HG02938 (cell line): Measurements from ENCODE around the gene STUM.
"Not testable (repeated sequence)": the region's sequence is repeated elsewhere in the genome, so short reads cannot be mapped to it uniquely, and the experiment has no call there.

Source experiments
- ATAC-seq: cut with Tn5 transposase; IDR thresholded peaks from one replicate; pipeline ENCODE4 v1.9.1; 2021; ENCODE audit warnings: mild to moderate bottlenecking, moderate library complexity; ENCODE audit not compliant: unreplicated experiment

STUM gene

DNA sequence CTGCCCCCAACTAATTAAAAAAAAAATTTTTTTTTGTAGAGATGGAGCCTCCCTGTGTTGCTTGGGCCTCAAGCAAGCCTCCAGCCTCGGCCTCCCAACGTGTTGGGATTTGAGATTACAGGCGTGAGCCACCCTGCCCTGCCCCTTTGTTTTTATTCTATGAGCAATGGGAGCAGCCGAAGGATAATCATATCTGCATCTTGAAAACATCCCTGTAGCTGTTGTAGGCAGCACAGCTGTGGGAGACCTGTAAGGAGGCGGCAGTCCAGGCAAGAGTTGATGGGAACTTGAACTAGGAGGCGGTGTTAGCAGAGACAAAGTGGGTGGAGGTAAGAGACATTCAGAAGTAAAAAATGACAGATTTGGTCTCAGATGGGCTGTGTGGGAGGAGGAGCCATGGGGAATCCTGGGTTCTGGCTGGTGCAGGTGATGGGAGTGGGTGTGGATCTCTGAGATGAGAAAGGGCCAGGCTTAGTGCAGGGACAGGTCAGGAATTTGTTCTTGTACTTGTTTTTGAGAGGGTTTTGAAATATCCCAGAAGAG is 31.3 kb downstream of the STUM start:
- no peak for ATAC-seq

- ATAC-seq = no peak
These were observed 32.2 kb downstream of the STUM start for GRCh38 chr1:226580625-226581270.

DNA sequence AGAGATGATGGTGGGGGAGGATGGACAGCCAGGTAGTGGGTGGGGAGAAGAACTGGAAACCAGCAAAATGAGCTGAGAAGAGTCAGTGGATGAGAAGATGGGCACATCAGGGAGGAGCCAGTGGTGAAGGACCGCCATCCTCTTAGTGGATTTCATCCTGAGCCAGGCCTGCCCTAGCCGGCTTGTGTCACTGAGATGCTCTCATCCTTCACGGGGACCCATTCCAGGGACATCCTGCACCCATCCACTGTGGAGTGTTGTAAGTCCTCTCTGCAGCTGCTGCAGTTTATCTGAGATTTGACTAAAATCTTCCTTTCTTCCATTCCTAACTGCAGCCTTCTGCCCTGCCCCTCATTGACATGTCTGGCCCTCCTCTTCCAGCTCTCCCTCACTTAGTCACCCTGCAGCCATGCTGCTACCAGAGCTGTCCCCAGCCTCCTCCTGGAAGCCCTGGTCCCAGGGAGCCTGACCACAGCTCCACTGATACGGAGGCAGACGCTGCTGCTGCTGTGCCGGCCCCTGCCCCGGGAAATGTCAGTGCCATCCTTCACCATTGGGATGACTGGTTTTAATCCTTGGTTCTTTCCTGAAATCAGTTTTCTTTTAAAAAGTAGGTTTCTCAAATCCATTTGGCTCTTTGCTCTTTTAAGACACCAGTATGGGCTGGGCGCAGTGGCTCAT is 33.2 kb downstream of the STUM start:
- ATAC-seq = no peak

- ATAC-seq = no peak
These were observed 34.4 kb downstream of the STUM start for GRCh38 chr1:226582966-226583365.

DNA sequence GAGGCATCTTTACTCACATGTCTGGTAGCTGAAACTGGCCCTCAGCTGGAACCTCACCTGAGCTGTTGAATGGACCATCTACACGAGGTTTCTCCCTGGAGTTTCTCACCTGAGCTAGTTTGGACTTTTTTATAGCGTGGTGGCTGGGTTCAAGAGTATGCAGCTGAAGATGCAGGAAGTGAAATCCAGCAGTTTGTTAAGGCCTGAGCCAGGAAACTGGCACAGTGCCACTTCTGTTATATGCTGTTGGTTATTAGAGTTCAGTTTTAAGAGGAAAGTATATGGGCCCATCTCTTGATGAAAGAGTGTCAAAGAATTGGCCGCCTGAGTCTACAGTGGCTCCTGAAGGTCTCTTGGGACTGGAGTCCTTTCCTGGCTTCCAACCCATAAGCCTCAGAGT is 35.6 kb downstream of the STUM start:
- no peak for ATAC-seq

GRCh38 chr1:226586116-226586515 is 37.6 kb downstream of the STUM start:
- ATAC-seq = no peak

GRCh38 chr1:226586650-226587422 is 38.3 kb downstream of the STUM start:
- ATAC-seq = no peak

DNA sequence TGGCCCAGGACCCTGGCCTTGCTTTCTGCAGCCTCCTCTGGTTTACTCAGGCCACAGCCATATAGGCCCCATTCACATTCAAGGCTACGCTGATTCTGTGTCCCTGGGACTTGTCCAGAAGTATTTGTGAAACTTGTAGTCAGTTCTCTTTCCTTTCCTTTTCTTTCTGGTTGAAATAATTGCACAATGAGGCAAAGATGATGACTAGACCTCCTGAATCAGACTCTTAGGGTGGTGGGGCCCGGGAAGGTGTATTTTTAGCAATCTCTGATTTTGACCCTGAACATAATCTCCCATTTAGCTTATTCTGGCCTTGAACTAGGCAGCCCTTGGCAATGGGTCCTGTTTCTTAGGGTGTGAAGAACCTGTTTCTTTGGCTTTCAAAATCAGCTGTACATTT is 39.9 kb downstream of the STUM start:
- ATAC-seq = no peak

DNA sequence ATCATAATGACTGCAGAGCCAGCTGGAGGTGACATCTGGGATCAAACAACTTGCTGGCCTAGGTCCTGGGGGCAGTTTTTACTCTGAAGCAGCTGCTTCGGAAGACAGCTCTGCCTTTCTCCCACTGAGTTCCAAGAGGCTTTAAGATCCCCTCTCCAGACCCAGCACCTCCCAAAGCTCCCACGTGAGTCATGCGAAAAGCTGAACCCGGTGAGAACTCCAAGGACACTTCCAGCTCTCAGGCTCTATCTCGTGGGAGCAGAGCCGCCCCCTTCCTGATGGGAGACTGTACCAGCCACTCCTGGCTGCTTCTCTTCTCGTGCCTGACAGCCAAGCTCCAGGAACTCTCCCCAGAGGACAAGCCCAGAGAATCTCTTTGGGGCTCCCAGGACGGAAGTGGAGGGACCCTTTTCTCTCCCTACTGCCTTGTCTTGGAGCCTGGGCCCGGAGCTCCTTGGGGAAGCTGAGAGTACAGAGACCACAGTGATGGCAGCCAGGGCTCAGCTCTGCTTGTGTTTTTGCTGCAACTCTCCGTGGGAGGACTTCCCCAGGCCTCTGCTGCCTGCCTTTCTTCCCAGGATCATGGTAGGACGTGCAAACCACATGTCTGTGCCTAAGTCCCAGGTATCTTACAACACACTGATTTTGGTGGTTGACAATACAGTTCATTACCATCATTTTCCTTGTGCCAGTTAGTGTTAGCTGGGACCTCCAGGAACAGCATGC is 40.6 kb downstream of the STUM start:
- ATAC-seq = no peak

- no peak for ATAC-seq
These were observed 42.0 kb downstream of the STUM start for GRCh38 chr1:226590614-226591013.

DNA sequence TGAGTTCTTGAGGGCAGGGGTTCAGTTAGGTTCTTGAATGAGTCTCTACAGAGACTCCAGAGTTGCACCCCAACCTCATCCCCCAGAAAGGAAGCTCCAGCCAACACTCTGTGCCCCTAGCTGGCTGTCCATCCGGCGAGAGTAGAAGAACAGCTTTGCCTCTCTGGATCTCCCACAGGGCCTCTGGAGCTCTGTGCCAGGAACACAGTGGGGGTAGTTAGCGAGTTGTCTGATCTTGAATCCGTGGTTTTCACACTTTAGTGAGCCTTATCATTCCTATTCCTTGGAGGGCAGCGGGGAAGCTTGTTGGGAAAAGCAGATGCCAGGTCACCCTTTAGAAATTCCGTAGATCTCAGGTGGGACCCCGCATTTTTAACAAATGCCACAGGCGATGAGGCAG is 45.0 kb downstream of the STUM start:
- ATAC-seq = no peak

- ATAC-seq = no peak
These were observed 48.1 kb downstream of the STUM start for GRCh38 chr1:226596531-226597165.

DNA sequence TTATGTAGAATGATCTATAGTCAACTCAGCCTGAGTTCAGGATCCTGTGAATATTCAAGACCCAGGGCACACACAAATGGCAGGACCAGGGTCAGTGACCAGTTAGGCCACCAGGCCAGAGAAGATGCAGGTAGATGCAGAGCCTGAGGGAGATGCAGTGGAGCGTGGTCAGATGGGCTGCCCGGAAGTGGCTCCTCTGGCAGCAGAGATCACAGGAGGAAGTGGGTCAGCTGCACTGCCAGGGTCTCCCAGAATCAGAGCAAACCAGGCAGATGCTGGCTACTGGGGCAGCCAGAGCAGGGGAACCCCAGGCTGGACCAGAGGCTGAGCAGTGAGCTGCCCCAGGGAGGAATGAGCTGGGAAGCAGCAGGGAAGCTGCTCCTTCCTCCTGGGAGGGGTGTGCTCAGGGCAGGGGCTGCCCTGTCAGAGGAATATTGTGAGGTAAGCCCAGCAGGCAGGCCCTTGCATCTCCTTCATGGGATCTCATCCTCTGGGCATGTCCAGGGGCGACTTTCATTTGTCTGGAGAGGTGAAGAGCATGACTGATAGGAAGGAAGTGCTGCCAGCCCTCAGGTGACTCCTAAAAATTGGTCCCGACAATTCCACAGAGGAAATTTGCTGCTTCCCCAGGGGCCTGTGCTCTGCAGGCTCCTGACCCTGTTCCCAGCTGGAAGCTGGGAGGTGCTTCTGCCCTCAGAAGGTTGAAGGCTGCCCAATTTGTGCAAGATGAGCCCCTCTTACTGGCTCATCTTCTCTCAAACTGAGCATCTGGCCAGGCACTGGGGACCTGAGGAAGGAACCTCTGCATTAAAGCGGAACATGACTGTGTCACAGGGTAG is 49.3 kb downstream of the STUM start:
- no peak for ATAC-seq

DNA sequence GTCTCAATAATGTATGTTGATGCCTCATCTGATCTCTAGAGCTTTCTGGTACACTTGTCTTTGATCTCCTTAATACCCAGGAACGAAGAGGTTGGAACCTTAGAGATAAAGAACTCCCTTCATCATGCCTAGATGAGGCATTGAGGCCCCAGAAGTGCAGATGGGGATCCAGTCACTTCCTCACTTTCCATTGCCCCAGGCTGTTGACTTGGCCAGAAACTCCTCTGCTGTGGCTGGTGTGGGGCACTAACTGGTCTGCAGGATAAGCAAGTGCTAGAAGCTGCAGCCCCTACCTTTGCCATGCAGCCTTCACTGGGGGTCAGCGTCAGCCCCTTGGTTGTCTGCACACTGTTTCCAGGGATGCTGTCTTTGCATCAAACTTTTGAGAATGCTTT is 49.9 kb downstream of the STUM start:
- no peak for ATAC-seq

GRCh38 chr1:226598955-226599354 is 50.4 kb downstream of the STUM start:
- not testable (repeated sequence) for ATAC-seq

- no peak for ATAC-seq
These were observed 51.2 kb downstream of the STUM start for GRCh38 chr1:226599636-226600238.

DNA sequence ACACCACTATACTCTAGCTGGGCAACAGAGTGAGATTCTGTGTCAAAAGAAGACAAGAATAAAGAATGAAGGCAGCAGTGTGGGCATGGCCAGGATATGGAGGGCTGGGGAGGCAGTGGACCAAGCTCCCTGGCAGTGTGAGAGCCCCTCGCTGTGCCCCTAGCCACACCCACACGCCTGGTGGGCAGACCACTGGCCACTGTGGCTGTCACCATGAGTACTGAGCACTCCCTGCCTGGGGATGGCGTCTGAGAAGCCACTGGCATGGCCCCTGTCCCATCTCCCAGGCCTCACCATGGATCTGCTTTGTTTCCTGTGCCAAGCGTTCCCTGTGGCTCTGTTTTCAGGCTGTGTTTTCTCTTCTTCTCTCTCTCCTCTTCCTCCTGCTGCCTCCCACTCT is 51.7 kb downstream of the STUM start:
- ATAC-seq = no peak

DNA sequence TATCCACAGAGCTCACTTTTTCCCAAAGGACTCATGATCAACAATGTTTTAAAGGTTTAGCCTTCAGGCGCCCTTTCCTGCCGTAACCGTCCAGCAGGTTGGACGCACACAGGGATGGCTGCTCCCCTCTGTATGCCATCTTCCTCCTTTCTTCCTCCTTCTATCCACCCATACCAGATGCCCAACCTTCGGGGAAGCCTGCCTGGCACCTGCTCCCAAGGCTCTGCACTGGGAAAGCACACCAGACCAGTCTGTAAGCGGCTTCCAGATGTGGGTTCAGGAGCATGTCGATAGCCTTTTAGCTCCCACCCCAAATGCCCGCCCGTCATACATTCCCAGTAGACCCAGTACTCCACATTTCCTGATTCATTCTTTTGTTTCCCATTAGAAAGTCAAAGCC is 52.9 kb downstream of the STUM start:
- ATAC-seq = no peak
